ENCODE data around the gene ZNF485. TPM values are rescaled to one million over a fixed set of nuclear protein-coding genes. Genes with fewer than 3 reads are reported as not detected.

Gene ZNF485
- total and polyA plus RNA-seq, 2 of the 8 experiments (the other 6 are each of a cell fraction or from before 2014, with no cell fraction given): 2.5 to 8.2 TPM

DNA sequence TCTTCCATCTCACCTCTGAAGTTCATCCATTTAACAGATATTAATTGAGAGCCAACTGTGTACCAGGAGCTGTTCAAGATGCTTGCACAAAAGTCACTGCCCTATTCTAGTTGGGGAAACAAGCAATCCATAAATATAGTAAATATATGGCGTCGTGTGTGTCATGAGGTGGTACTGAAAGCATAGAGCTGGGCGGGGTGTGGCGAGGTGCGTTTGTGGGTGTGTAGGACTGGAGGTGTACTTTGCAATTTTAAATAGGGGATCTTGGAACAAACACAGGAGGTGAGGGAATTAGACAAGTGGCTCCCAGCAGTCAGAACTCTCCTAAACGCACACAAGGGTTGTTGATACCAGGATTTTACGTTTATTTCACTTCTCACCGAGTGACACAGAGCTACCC, 31.3 kb upstream of the ZNF485 start (continued):
- TF ChIP-seq, protein P1, sequence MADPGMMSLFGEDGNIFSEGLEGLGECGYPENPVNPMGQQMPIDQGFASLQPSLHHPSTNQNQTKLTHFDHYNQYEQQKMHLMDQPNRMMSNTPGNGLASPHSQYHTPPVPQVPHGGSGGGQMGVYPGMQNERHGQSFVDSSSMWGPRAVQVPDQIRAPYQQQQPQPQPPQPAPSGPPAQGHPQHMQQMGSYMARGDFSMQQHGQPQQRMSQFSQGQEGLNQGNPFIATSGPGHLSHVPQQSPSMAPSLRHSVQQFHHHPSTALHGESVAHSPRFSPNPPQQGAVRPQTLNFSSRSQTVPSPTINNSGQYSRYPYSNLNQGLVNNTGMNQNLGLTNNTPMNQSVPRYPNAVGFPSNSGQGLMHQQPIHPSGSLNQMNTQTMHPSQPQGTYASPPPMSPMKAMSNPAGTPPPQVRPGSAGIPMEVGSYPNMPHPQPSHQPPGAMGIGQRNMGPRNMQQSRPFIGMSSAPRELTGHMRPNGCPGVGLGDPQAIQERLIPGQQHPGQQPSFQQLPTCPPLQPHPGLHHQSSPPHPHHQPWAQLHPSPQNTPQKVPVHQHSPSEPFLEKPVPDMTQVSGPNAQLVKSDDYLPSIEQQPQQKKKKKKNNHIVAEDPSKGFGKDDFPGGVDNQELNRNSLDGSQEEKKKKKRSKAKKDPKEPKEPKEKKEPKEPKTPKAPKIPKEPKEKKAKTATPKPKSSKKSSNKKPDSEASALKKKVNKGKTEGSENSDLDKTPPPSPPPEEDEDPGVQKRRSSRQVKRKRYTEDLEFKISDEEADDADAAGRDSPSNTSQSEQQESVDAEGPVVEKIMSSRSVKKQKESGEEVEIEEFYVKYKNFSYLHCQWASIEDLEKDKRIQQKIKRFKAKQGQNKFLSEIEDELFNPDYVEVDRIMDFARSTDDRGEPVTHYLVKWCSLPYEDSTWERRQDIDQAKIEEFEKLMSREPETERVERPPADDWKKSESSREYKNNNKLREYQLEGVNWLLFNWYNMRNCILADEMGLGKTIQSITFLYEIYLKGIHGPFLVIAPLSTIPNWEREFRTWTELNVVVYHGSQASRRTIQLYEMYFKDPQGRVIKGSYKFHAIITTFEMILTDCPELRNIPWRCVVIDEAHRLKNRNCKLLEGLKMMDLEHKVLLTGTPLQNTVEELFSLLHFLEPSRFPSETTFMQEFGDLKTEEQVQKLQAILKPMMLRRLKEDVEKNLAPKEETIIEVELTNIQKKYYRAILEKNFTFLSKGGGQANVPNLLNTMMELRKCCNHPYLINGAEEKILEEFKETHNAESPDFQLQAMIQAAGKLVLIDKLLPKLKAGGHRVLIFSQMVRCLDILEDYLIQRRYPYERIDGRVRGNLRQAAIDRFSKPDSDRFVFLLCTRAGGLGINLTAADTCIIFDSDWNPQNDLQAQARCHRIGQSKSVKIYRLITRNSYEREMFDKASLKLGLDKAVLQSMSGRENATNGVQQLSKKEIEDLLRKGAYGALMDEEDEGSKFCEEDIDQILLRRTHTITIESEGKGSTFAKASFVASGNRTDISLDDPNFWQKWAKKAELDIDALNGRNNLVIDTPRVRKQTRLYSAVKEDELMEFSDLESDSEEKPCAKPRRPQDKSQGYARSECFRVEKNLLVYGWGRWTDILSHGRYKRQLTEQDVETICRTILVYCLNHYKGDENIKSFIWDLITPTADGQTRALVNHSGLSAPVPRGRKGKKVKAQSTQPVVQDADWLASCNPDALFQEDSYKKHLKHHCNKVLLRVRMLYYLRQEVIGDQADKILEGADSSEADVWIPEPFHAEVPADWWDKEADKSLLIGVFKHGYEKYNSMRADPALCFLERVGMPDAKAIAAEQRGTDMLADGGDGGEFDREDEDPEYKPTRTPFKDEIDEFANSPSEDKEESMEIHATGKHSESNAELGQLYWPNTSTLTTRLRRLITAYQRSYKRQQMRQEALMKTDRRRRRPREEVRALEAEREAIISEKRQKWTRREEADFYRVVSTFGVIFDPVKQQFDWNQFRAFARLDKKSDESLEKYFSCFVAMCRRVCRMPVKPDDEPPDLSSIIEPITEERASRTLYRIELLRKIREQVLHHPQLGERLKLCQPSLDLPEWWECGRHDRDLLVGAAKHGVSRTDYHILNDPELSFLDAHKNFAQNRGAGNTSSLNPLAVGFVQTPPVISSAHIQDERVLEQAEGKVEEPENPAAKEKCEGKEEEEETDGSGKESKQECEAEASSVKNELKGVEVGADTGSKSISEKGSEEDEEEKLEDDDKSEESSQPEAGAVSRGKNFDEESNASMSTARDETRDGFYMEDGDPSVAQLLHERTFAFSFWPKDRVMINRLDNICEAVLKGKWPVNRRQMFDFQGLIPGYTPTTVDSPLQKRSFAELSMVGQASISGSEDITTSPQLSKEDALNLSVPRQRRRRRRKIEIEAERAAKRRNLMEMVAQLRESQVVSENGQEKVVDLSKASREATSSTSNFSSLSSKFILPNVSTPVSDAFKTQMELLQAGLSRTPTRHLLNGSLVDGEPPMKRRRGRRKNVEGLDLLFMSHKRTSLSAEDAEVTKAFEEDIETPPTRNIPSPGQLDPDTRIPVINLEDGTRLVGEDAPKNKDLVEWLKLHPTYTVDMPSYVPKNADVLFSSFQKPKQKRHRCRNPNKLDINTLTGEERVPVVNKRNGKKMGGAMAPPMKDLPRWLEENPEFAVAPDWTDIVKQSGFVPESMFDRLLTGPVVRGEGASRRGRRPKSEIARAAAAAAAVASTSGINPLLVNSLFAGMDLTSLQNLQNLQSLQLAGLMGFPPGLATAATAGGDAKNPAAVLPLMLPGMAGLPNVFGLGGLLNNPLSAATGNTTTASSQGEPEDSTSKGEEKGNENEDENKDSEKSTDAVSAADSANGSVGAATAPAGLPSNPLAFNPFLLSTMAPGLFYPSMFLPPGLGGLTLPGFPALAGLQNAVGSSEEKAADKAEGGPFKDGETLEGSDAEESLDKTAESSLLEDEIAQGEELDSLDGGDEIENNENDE (IDR thresholded peaks at IDR 0.05; ENCODE audit: insufficient replicate concordance, low read length): no peak
- TF ChIP-seq BRCA1 (IDR thresholded peaks at IDR 0.05; ENCODE audit: low read depth, low read length) (no peak), MAFK (IDR thresholded peaks at IDR 0.05; ENCODE audit: low read depth, low read length) (no peak), EGR1 (IDR thresholded peaks at IDR 0.05; ENCODE audit: borderline replicate concordance, low read depth, low read length) (no peak), GTF2F1 (IDR thresholded peaks at IDR 0.05; ENCODE audit: borderline replicate concordance, low read depth, low read length) (no peak)

Data from H1 (cell line).